Stimulated activated CD8-positive, alpha-beta memory T cell treated with anti-CD3 and anti-CD28 coated beads, Interleukin-7, amount 100 ng/mL, for 4 hours (primary cell): Measurements from ENCODE around the gene SLC30A3.
A peak's percentile ranks its signal among the peaks of the same experiment; 100 is the strongest.
"Not testable (repeated sequence)": the region's sequence is repeated elsewhere in the genome, so short reads cannot be mapped to it uniquely, and the experiment has no call there.

ENCODE experiments used
- DNase-seq, 2 donors: peaks; one replicate each; pipeline ENCODE4 v3.0.0-alpha.2; 2020; ENCODE audit warnings: low read depth in 2 of 2

Gene SLC30A3

GRCh38 chr2:27285481-27285880 lies 22.6 kb upstream of the SLC30A3 start:
- DNase-seq = no peak

- no peak for DNase-seq
Observed at GRCh38 chr2:27284996-27285395, 22.1 kb upstream of the SLC30A3 start.

GRCh38 chr2:27282892-27283291 lies 20.0 kb upstream of the SLC30A3 start:
- DNase-seq = no peak

- no peak for DNase-seq
Observed at GRCh38 chr2:27281855-27282559, 19.2 kb upstream of the SLC30A3 start, which contains the start of gene TRIM54. Gene TRIM54, plus strand, starts transcription at chr2:27282429. Its CDS starts 303 bp downstream, at chr2:27282732.

- no peak for DNase-seq
Observed at GRCh38 chr2:27281442-27281841, 18.6 kb upstream of the SLC30A3 start.

- DNase-seq = no peak
Observed at GRCh38 chr2:27280826-27281225, 18.0 kb upstream of the SLC30A3 start.

GRCh38 chr2:27278010-27278409 lies 15.2 kb upstream of the SLC30A3 start:
- no peak for DNase-seq

GRCh38 chr2:27275211-27276150 lies 12.6 kb upstream of the SLC30A3 start, which contains the start of gene DNAJC5G:
Gene DNAJC5G, plus strand, starts transcription at chr2:27275433. Its CDS starts 1,296 bp downstream, at chr2:27276729.
- no peak for DNase-seq

GRCh38 chr2:27272537-27273522 lies 10.0 kb upstream of the SLC30A3 start:
- DNase-seq = not testable (repeated sequence)

GRCh38 chr2:27271631-27272340 lies 8.9 kb upstream of the SLC30A3 start:
- DNase-seq = no peak

GRCh38 chr2:27270670-27271069 lies 7.8 kb upstream of the SLC30A3 start:
- no peak for DNase-seq

GRCh38 chr2:27270131-27270530 lies 7.3 kb upstream of the SLC30A3 start:
- no peak for DNase-seq

GRCh38 chr2:27268296-27268695 lies 5.4 kb upstream of the SLC30A3 start:
- not testable (repeated sequence) for DNase-seq

GRCh38 chr2:27265536-27265870 lies 2.7 kb upstream of the SLC30A3 start:
- no peak for DNase-seq

- peak; percentile 7 to 56 for DNase-seq
Observed at GRCh38 chr2:27264753-27265535, 2.1 kb upstream of the SLC30A3 start.

GRCh38 chr2:27264253-27264752 lies 1.5 kb upstream of the SLC30A3 start:
- DNase-seq = no peak

- no peak for DNase-seq
Observed at GRCh38 chr2:27263287-27264252, 723 bp upstream of the SLC30A3 start.

- no peak for DNase-seq
Observed at GRCh38 chr2:27261926-27262298, 935 bp downstream of the SLC30A3 start.
